Measurements from ENCODE around the gene LARP4B. TPM values are rescaled to one million over a fixed set of nuclear protein-coding genes. Genes with fewer than 3 reads are reported as not detected.

LARP4B gene
- total RNA-seq, 2 donors from 2014 or later: 42.2 to 70.6 TPM

- Histone ChIP-seq H3K27ac (no peak overlapping the region), H3K4me1 (ENCODE audit: control insufficient read depth in 1 of 2, low read depth in 2 of 2) (peaks cover 0 to 3% of the 10 kb centered on the region in 2 donors), H3K27me3 (replicated peaks; ENCODE audit: insufficient read depth) (no peaks in the 10 kb centered on the region), H3K36me3 (peaks cover 9% of the 10 kb centered on the region), H3K4me3 (no peak overlapping the region), H3K9me3 (no peaks in the 10 kb centered on the region)
- no peak for DNase-seq (ENCODE audit: low spot score)
- ATAC-seq (ENCODE audit: insufficient number of reproducible peaks, low FRiP score, low read depth): no peak
- TF ChIP-seq CTCF (IDR thresholded peaks at IDR 0.05): no peak
These were observed 66.2 kb downstream of the LARP4B start for GRCh38 chr10:865257-865656.

- DNase-seq (ENCODE audit: low spot score) (no peak), ATAC-seq (ENCODE audit: insufficient number of reproducible peaks, low FRiP score, low read depth) (no peak)
- Histone ChIP-seq H3K27ac (no peak overlapping the region), H3K9me3 (no peaks in the 10 kb centered on the region), H3K4me1 (ENCODE audit: control insufficient read depth in 1 of 2, low read depth in 2 of 2) (peaks cover 0 to 10% of the 10 kb centered on the region in 2 donors), H3K36me3 (peaks cover 9% of the 10 kb centered on the region), H3K4me3 (no peak overlapping the region), H3K27me3 (replicated peaks; ENCODE audit: insufficient read depth) (no peaks in the 10 kb centered on the region)
- no peak for TF ChIP-seq CTCF (IDR thresholded peaks at IDR 0.05)
These were observed 71.0 kb downstream of the LARP4B start for GRCh38 chr10:860519-860918.

GRCh38 chr10:856416-857157 is 74.9 kb downstream of the LARP4B start:
- peaks cover 0 to 10% of the 10 kb centered on the region in 2 donors for H3K4me1 ChIP-seq (ENCODE audit: control insufficient read depth in 1 of 2, low read depth in 2 of 2)
- no peak overlapping the region for H3K4me3 ChIP-seq
- ATAC-seq (ENCODE audit: insufficient number of reproducible peaks, low FRiP score, low read depth) (no peak), DNase-seq (ENCODE audit: low spot score) (no peak)
- H3K27me3 ChIP-seq (replicated peaks; ENCODE audit: insufficient read depth): no peaks in the 10 kb centered on the region
- peak overlapping the region in 1 of 2 donors; percentile 4 for H3K27ac ChIP-seq
- no peak for TF ChIP-seq CTCF (IDR thresholded peaks at IDR 0.05)
- H3K9me3 ChIP-seq: no peaks in the 10 kb centered on the region
- H3K36me3 ChIP-seq: peaks cover 5% of the 10 kb centered on the region

- ATAC-seq (ENCODE audit: insufficient number of reproducible peaks, low FRiP score, low read depth): no peak
- Histone ChIP-seq H3K4me3 (no peak overlapping the region), H3K27ac (no peak overlapping the region), H3K9me3 (no peaks in the 10 kb centered on the region), H3K4me1 (ENCODE audit: control insufficient read depth in 1 of 2, low read depth in 2 of 2) (peaks cover 0 to 10% of the 10 kb centered on the region in 2 donors), H3K27me3 (replicated peaks; ENCODE audit: insufficient read depth) (no peaks in the 10 kb centered on the region), H3K36me3 (peaks cover 5% of the 10 kb centered on the region)
- no peak for TF ChIP-seq CTCF (IDR thresholded peaks at IDR 0.05)
- DNase-seq (ENCODE audit: low spot score): no peak
These were observed 75.8 kb downstream of the LARP4B start for GRCh38 chr10:855671-856070.

GRCh38 chr10:855079-855478 is 76.4 kb downstream of the LARP4B start:
- no peaks in the 10 kb centered on the region for H3K27me3 ChIP-seq (replicated peaks; ENCODE audit: insufficient read depth)
- no peaks in the 10 kb centered on the region for H3K9me3 ChIP-seq
- DNase-seq (ENCODE audit: low spot score) (no peak), ATAC-seq (ENCODE audit: insufficient number of reproducible peaks, low FRiP score, low read depth) (no peak)
- H3K4me3 ChIP-seq: no peak overlapping the region
- no peak for TF ChIP-seq CTCF (IDR thresholded peaks at IDR 0.05)
- no peak overlapping the region for H3K27ac ChIP-seq
- H3K36me3 ChIP-seq: peaks cover 5% of the 10 kb centered on the region
- peaks cover 0 to 10% of the 10 kb centered on the region in 2 donors for H3K4me1 ChIP-seq (ENCODE audit: control insufficient read depth in 1 of 2, low read depth in 2 of 2)

Measured in thoracic aorta (tissue), 2 donors.